HepG2 (cell line): ENCODE results near the gene ENTPD1. TPM values are rescaled to one million over a fixed set of nuclear protein-coding genes. Genes with fewer than 3 reads are reported as not detected.

Experiments
- ATAC-seq: fragments of 200-7000 bp; cut with Tn5 transposase; 3 replicates; pipeline ENCODE4 v1.9.1; 2020; ENCODE audit warnings: mild to moderate bottlenecking, moderate library complexity
- BruUV-seq: library from RNA; stranded (reverse); fragments of 400-500 nt; replicated peaks from 2 replicates; lab custom pipeline; 2021; lab: Mats Ljungman, UMichigan
- CTCF ChIA-PET: fragments of 300-600 bp; formaldehyde crosslinking; extraction: SDS; loops from one replicate; lab custom pipeline; 2021; ENCODE audit warnings: low total read pairs, inconsistent platforms, low intra/inter-chr PET ratio; lab: Yijun Ruan, JAX
- POLR2A ChIA-PET: fragments of 350-600 bp; sonication (Branson Sonifier 250); formaldehyde crosslinking; loops from one replicate; lab custom pipeline; 2020; ENCODE audit warnings: antibody characterized with exemption, inconsistent platforms; lab: Yijun Ruan, JAX
- DNase-seq: peaks from one replicate; pipeline ENCODE4 v3.0.0-alpha.2; 2015; ENCODE audit warnings: low spot score
- FAIRE-seq: peaks from 3 replicates; lab custom pipeline; 2011; peaks lifted over from hg19 to GRCh38; lab: Jason Lieb, UNC
- H2AFZ ChIP-seq: one replicate; pipeline ENCODE4 v1.6.1; 2011; ENCODE audit warnings: low read length, inconsistent platforms
- H3K27ac ChIP-seq: fragments of 300-600 bp; 3 replicates; pipeline ENCODE4 v1.8.0; 2011; ENCODE audit warnings: mixed run types, mild to moderate bottlenecking, mixed read lengths, low read length, inconsistent platforms; ENCODE audit not compliant: insufficient read depth; ENCODE audit errors: extremely low read length
- H3K27me3 ChIP-seq, 2 experiments: fragments of 200-600 bp in 1 of 2; 2 replicates in 1 of 2; 3 replicates in 1 of 2; pipeline versions ENCODE4 v1.6.0 to v1.8.0; 2011; ENCODE audit warnings: low read length in 2 of 2, mild to moderate bottlenecking in 2 of 2, moderate library complexity in 2 of 2, inconsistent platforms in 1 of 2; ENCODE audit not compliant: insufficient read depth in 2 of 2, control insufficient read depth in 1 of 2
- H3K36me3 ChIP-seq, 2 experiments: fragments of 200-600 bp in 1 of 2; replicated peaks in 1 of 2; 2 replicates in 1 of 2; 3 replicates in 1 of 2; pipeline versions ENCODE4 v1.5.1 to v1.8.0; 2011; ENCODE audit warnings: low read length in 2 of 2, inconsistent platforms in 1 of 2; ENCODE audit not compliant: insufficient read depth in 2 of 2, control insufficient read depth in 1 of 2
- H3K4me1 ChIP-seq: 2 replicates; pipeline ENCODE4 v1.5.1; 2012; ENCODE audit warnings: low read length, inconsistent platforms; ENCODE audit not compliant: insufficient read depth
- H3K4me2 ChIP-seq: 2 replicates; pipeline ENCODE4 v1.6.0; 2011; ENCODE audit warnings: low read depth, low read length, inconsistent platforms
- H3K4me3 ChIP-seq, 3 experiments: fragments of 200-600 bp in 1 of 3; sonication (generic), shearing (Covaris generic) in 1 of 3; replicated peaks in 1 of 3; 2 replicates each; pipeline ENCODE4 v1.5.1; 2011 to 2016; ENCODE audit warnings: low read length in 3 of 3, inconsistent platforms in 2 of 3, low read depth in 2 of 3, mild to moderate bottlenecking in 2 of 3, control low read depth in 1 of 3, mixed read lengths in 1 of 3; ENCODE audit not compliant: insufficient read depth in 1 of 3
- H3K79me2 ChIP-seq: one replicate; pipeline ENCODE4 v1.6.1; 2011; ENCODE audit warnings: low read length, inconsistent platforms; ENCODE audit not compliant: insufficient read depth
- H3K9ac ChIP-seq: 2 replicates; pipeline ENCODE4 v1.6.0; 2011; ENCODE audit warnings: mild to moderate bottlenecking, low read depth, low read length, inconsistent platforms; ENCODE audit not compliant: insufficient read depth
- H3K9me3 ChIP-seq: 2 replicates; pipeline ENCODE4 v1.5.1; 2012; ENCODE audit warnings: mild to moderate bottlenecking, low read length
- H4K20me1 ChIP-seq: 2 replicates; pipeline ENCODE4 v1.6.0; 2011; ENCODE audit warnings: inconsistent platforms, mild to moderate bottlenecking, low read length, moderate library complexity; ENCODE audit not compliant: insufficient read depth
- HNRNPUL1 ChIP-seq: fragments of 200-400 bp; formaldehyde crosslinking; IDR thresholded peaks from 2 replicates; pipeline ENCODE4 v1.6.1; 2017; ENCODE audit warnings: low read depth, mild to moderate bottlenecking, low read length, moderate library complexity
- SOX13 ChIP-seq, 3 experiments: fragments of 450-650 bp in 1 of 3; sonication (generic) in 1 of 3; formaldehyde crosslinking in 1 of 3; IDR thresholded peaks in 2 of 3; conservative IDR thresholded peaks in 1 of 3; 2 replicates each; pipeline versions ENCODE4 v1.5.0 to v1.6.1; 2016 to 2020; ENCODE audit warnings: antibody characterized with exemption in 1 of 3, mild to moderate bottlenecking in 1 of 3, missing compliant biosample characterization in 1 of 3, missing genetic modification reagents in 1 of 3, moderate library complexity in 1 of 3
- SSRP1 ChIP-seq: IDR thresholded peaks from 2 replicates; pipeline ENCODE4 v1.6.1; 2016; ENCODE audit warnings: control low read depth
- ZNF230 ChIP-seq: sonication (generic); formaldehyde crosslinking; IDR thresholded peaks from 2 replicates; pipeline ENCODE4 v1.4.0; 2020; ENCODE audit warnings: mild to moderate bottlenecking, missing genetic modification reagents
- WGBS: methylation state at CpG from one replicate; pipeline ENCODE4 v1.1.6; 2017; ENCODE audit warnings: low lambda C conversion rate; 5-methylcytosine and 5-hydroxymethylcytosine counted together
- in situ Hi-C: cut with HindIII; loops from 2 replicates; pipeline ENCODE4 v1.10.0; 2017; ENCODE audit warnings: low pct_unique_long_range_greater_than_20kb; ENCODE audit not compliant: extremely low pct_ligation_motif_present
- intact Hi-C: fragments of 100-400 bp; cut with micrococcal nuclease; formaldehyde crosslinking; loops from one replicate; pipeline ENCODE4 v1.10.0; 2022; ENCODE audit not compliant: unreplicated experiment
- polyA plus RNA-seq, 8 experiments: library from polyadenylated mRNA; depleted of rRNA in 3 of 8; stranded (reverse) in 7 of 8; unstranded in 1 of 8; fragments of >200 nt; fragmentation: Illumina TruSeq in 4 of 8; extraction: Trizol in 4 of 8; gene quantifications; 2 replicates each; pipeline versions ENCODE4 v1.2.1 to v1.2.3, GENCODE V29; 2011 to 2016; ENCODE audit warnings: low read depth in 4 of 8, missing spikeins in 1 of 8, mixed read lengths in 1 of 8; ENCODE audit not compliant: insufficient read depth in 1 of 8
- total RNA-seq, 5 experiments: library from RNA; depleted of rRNA; stranded (reverse); fragments of >200 nt; fragmentation: Illumina TruSeq; extraction: Trizol; gene quantifications; 2 replicates each; pipeline ENCODE4 v1.2.3, GENCODE V29; 2016; ENCODE audit warnings: low read depth in 1 of 5
- TF ChIP-seq, protein P1 (sequence below): sonication (generic); formaldehyde crosslinking; conservative IDR thresholded peaks from 2 replicates; pipeline ENCODE4 v1.5.0; 2020; ENCODE audit warnings: missing genetic modification reagents

The ENTPD1 gene
- total and polyA plus RNA-seq, 2 of the 13 experiments (the other 11 are each of a cell fraction or from before 2014, with no cell fraction given), result 0.07 TPM

DNA sequence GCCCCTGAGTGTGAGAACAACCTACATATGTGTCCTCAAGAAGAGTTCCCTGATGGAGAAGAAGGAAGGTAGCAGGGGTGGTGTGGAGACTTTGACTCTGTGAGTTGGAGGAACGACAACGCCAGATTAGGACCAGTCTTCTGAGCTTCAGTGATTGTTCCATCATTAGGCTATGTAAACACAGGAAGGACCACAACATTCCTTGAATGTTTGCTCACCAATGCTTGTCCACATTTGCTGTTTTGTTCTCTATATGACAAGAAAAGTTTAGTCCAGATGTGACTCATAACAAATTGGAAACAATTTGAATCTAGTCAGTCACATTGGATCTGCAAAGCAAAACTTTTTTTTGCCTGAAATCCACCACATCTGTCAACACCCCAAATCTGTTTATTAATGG, 62.7 kb downstream of the ENTPD1 start (continued):
- TF ChIP-seq, protein P1, sequence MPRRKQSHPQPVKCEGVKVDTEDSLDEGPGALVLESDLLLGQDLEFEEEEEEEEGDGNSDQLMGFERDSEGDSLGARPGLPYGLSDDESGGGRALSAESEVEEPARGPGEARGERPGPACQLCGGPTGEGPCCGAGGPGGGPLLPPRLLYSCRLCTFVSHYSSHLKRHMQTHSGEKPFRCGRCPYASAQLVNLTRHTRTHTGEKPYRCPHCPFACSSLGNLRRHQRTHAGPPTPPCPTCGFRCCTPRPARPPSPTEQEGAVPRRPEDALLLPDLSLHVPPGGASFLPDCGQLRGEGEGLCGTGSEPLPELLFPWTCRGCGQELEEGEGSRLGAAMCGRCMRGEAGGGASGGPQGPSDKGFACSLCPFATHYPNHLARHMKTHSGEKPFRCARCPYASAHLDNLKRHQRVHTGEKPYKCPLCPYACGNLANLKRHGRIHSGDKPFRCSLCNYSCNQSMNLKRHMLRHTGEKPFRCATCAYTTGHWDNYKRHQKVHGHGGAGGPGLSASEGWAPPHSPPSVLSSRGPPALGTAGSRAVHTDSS (CRISPR knock-in tag), result no peak
- no peak for TF ChIP-seq HNRNPUL1
- no peak for TF ChIP-seq SSRP1 (CRISPR knock-in tag)

DNA sequence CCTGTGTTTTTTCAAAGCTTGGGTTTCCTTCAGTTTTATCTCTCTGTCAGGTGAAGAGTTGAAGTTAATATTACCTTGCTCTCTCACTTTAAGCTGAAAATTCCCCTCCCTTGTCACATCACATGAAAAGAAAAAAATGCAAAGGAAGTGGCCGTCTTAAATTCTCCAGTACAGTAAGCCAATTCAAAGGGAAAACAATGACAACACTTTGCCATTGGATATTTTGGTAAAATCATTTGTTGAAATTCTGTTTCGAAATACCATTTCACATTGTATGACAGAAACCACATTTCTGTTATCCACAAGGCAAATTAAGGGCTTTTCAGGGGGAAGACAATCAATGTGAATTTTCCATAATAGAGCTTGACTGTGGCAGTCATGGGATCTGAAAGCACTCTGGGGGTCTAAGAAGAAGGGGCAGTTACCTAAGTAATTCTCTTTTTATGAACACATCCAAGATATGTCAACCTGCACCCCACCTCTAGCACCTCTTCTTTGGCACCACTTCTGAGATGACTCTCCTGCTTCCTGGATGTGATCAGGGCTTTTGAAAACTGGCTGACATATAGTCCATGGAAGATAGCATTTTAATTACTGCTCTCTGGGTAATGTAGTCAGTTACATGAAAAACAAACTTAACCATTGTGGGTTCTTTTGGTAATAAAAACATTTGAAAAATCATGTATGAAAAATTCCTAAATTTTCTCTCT, 63.8 kb downstream of the ENTPD1 start:
- H2AFZ ChIP-seq, result no peak overlapping the region
- ChIA-PET POLR2A (no interaction called here), CTCF (no interaction called here)
- H3K9me3 ChIP-seq, result no peaks in the 10 kb centered on the region
- 12% methylated on average over 2 of the region's 2 CpGs for WGBS
- TF ChIP-seq ZNF230 (CRISPR knock-in tag), result no peak
- TF ChIP-seq SOX13 (IDR thresholded peaks at IDR 0.05), result no peak
- 0 out of 4 replicates have a peak, but pooled peaks of 1 of the 2 experiments have one; percentile 11 for TF ChIP-seq SOX13 (CRISPR knock-in tag; conservative IDR thresholded peaks at IDR 0.05 in 1 of 2, IDR thresholded peaks at IDR 0.05 in 1 of 2)
- no peak overlapping the region for H3K4me3 ChIP-seq
- H3K36me3 ChIP-seq, result no peaks in the 10 kb centered on the region
- FAIRE-seq, result no peak
- no peak overlapping the region for H3K4me2 ChIP-seq
- peaks cover 42% of the 10 kb centered on the region for H3K4me1 ChIP-seq
- H3K27ac ChIP-seq, result no peak overlapping the region
- intact Hi-C loops (no loop called here), in situ Hi-C loops (no loop called here)
- no peaks in the 10 kb centered on the region for H3K27me3 ChIP-seq
- ATAC-seq, result no peak
- H3K9ac ChIP-seq, result no peak overlapping the region
- H4K20me1 ChIP-seq, result no peaks in the 10 kb centered on the region
- DNase-seq, result no peak
- no peaks in the 10 kb centered on the region for H3K79me2 ChIP-seq
- no TSS peak for BruUV-seq
